Breast epithelium (tissue), 4 donors: ENCODE results near the gene GLDC. TPM values are rescaled to one million over a fixed set of nuclear protein-coding genes. Genes with fewer than 3 reads are reported as not detected.

Source experiments
- DNase-seq, 2 donors: peaks; one replicate each; pipeline ENCODE4 v3.0.0-alpha.2; 2019; ENCODE audit warnings: low spot score in 2 of 2
- H3K27ac ChIP-seq, 2 donors: fragments of 200-600 bp; sonication (generic) in 1 of 2; one replicate each; pipeline ENCODE4 v1.5.1; 2016 to 2019; ENCODE audit warnings: mild to moderate bottlenecking in 1 of 2
- H3K27me3 ChIP-seq, 2 donors: fragments of 200-600 bp; sonication (generic) in 1 of 2; one replicate each; pipeline versions ENCODE4 v1.5.1 to v1.6.0; 2017 to 2019; ENCODE audit warnings: control low read depth in 1 of 2, mild to moderate bottlenecking in 1 of 2
- H3K36me3 ChIP-seq: fragments of 200-600 bp; one replicate; pipeline ENCODE4 v1.5.1; 2019
- H3K4me1 ChIP-seq, 2 donors: fragments of 200-600 bp; sonication (generic); one replicate each; pipeline ENCODE4 v1.5.1; 2016 to 2019; ENCODE audit warnings: control low read depth in 1 of 2
- H3K4me3 ChIP-seq, 3 donors: fragments of 200-600 bp; sonication (generic); 1 replicate in 2 of 3; 2 replicates in 1 of 3; pipeline ENCODE4 v1.5.1; 2016 to 2019; ENCODE audit warnings: mild to moderate bottlenecking in 3 of 3, moderate library complexity in 2 of 3
- H3K9me3 ChIP-seq, 2 donors: fragments of 200-600 bp; sonication (generic) in 1 of 2; one replicate each; pipeline ENCODE4 v1.5.1; 2016 to 2019; ENCODE audit warnings: control low read depth in 1 of 2
- POLR2A ChIP-seq: fragments of 450-650 bp; IDR thresholded peaks from one replicate; pipeline ENCODE4 v1.6.1; 2016; ENCODE audit warnings: antibody characterized with exemption, mild to moderate bottlenecking, moderate library complexity
- POLR2AphosphoS5 ChIP-seq, 3 donors: sonication (generic); formaldehyde crosslinking; IDR thresholded peaks; one replicate each; pipeline ENCODE4 v1.6.1; 2017; ENCODE audit warnings: antibody characterized with exemption in 3 of 3
- intact Hi-C: fragments of 100-400 bp; cut with DNase I; formaldehyde crosslinking; loops from one replicate; pipeline ENCODE4 v1.15.1; 2023; ENCODE audit warnings: low total_unique reads
- total RNA-seq, 3 donors: library from RNA; depleted of rRNA; stranded (reverse); fragments of >200 nt; gene quantifications; one replicate each; pipeline ENCODE4 v1.1.0, GENCODE V29; 2016
- TF ChIP-seq, protein P1 (sequence below), 3 donors: fragments of 450-650 bp; IDR thresholded peaks; one replicate each; pipeline ENCODE4 v1.5.1; 2016 to 2017; ENCODE audit warnings: antibody characterized with exemption in 3 of 3, mild to moderate bottlenecking in 3 of 3, moderate library complexity in 3 of 3

Gene GLDC
- total RNA-seq, 3 donors from 2014 or later, result 0.16 to 2.6 (median 0.66) TPM

GRCh38 chr9:6671416-6671815 is 25.9 kb upstream of the GLDC start:
- no peak overlapping the region for H3K4me3 ChIP-seq
- H3K9me3 ChIP-seq, result no peaks in the 10 kb centered on the region
- intact Hi-C loops, result no loop called here
- H3K27me3 ChIP-seq, result no peaks in the 10 kb centered on the region
- no peaks in the 10 kb centered on the region for H3K4me1 ChIP-seq
- no peak for DNase-seq
- H3K36me3 ChIP-seq, result no peaks in the 10 kb centered on the region
- no peak overlapping the region for H3K27ac ChIP-seq
- TF ChIP-seq POLR2AphosphoS5 (IDR thresholded peaks at IDR 0.05) (no peak), POLR2A (no peak)
- TF ChIP-seq, protein P1, sequence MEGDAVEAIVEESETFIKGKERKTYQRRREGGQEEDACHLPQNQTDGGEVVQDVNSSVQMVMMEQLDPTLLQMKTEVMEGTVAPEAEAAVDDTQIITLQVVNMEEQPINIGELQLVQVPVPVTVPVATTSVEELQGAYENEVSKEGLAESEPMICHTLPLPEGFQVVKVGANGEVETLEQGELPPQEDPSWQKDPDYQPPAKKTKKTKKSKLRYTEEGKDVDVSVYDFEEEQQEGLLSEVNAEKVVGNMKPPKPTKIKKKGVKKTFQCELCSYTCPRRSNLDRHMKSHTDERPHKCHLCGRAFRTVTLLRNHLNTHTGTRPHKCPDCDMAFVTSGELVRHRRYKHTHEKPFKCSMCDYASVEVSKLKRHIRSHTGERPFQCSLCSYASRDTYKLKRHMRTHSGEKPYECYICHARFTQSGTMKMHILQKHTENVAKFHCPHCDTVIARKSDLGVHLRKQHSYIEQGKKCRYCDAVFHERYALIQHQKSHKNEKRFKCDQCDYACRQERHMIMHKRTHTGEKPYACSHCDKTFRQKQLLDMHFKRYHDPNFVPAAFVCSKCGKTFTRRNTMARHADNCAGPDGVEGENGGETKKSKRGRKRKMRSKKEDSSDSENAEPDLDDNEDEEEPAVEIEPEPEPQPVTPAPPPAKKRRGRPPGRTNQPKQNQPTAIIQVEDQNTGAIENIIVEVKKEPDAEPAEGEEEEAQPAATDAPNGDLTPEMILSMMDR (IDR thresholded peaks at IDR 0.05), result no peak

DNA sequence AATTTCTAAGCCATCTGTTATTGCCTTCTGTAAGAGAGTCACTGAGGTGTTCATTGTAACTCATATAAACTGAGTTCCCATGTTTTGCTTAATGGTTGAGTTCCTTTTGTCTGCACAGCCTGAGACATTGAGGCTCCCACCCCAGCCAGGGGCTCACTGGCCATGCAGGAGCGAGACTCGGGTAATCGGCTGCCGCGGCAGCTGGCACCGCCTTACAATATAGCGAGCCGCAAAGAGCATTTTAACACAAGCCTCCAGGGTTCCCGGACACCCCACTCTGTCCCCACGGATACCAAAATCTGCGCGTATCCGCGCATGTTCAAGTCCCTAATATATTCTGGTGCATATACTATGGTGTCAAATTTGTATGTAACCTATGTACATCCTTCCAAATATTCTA is 24.4 kb upstream of the GLDC start:
- Histone ChIP-seq H3K4me3 (no peak overlapping the region), H3K4me1 (no peaks in the 10 kb centered on the region), H3K9me3 (no peaks in the 10 kb centered on the region), H3K36me3 (no peaks in the 10 kb centered on the region), H3K27me3 (no peaks in the 10 kb centered on the region), H3K27ac (no peak overlapping the region)
- intact Hi-C loops, result no loop called here
- no peak for DNase-seq
- TF ChIP-seq POLR2AphosphoS5 (IDR thresholded peaks at IDR 0.05), result no peak
- TF ChIP-seq, protein P1 (IDR thresholded peaks at IDR 0.05), result no peak
- no peak for TF ChIP-seq POLR2A

DNA sequence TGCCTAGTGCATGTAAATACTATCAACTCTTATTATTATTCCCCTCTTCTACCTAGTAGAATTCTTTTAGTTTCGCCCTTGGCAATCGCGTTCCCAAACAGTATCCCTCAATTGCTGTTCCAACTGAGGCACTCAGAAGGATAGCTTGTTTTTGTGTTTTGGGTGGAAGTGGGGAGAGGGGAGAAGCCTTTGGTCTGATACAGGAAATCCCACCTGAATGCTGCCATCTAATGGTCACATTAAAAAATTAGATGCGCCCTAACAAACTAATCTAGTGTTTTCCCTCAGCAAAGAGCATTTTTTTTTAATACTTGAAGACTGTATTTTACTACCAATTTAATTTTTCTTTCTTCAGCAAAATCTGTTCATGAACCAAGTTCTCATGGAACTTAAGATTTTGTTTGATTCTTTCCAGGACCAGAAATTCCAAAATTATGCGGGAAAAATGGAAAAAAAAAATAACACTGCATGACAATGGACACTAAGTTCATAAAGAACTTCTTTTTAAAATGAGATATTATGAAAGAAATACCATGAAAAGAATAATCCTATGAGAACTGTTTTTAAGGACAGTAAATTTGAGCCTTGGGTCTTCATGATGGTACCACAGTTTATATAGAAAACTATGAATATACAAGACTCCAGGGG is 22.2 kb upstream of the GLDC start:
- no peak overlapping the region for H3K4me3 ChIP-seq
- H3K27ac ChIP-seq, result no peak overlapping the region
- H3K9me3 ChIP-seq, result no peaks in the 10 kb centered on the region
- DNase-seq, result no peak
- H3K27me3 ChIP-seq, result no peaks in the 10 kb centered on the region
- H3K4me1 ChIP-seq, result no peaks in the 10 kb centered on the region
- TF ChIP-seq POLR2AphosphoS5 (IDR thresholded peaks at IDR 0.05) (no peak), POLR2A (no peak)
- TF ChIP-seq, protein P1 (IDR thresholded peaks at IDR 0.05), result peak in 1 of 3 donors; percentile 30
- intact Hi-C loops, result no loop called here
- H3K36me3 ChIP-seq, result no peaks in the 10 kb centered on the region

DNA sequence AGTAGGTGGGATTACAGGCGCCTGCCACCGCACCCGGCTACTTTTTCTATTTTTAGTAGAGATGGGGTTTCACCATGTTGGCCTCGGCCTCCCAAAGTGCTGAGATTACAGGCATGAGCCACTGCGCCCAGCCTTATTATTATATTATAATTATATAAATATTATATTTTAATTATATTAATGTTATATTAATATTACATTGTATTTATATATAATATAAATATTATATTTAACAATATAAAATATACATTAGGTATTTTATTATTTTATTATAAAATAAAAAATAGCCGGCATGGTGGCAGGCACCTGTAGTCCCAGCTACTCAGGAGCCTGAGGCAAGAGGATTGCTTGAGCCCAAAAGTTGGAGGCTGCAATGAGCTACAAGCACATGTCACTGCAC is 21.6 kb upstream of the GLDC start:
- H3K36me3 ChIP-seq, result no peaks in the 10 kb centered on the region
- H3K4me1 ChIP-seq, result no peaks in the 10 kb centered on the region
- intact Hi-C loops, result no loop called here
- H3K4me3 ChIP-seq, result no peak overlapping the region
- no peaks in the 10 kb centered on the region for H3K27me3 ChIP-seq
- no peak for DNase-seq
- no peaks in the 10 kb centered on the region for H3K9me3 ChIP-seq
- TF ChIP-seq POLR2AphosphoS5 (IDR thresholded peaks at IDR 0.05) (no peak), POLR2A (no peak)
- TF ChIP-seq, protein P1 (IDR thresholded peaks at IDR 0.05), result no peak
- no peak overlapping the region for H3K27ac ChIP-seq

DNA sequence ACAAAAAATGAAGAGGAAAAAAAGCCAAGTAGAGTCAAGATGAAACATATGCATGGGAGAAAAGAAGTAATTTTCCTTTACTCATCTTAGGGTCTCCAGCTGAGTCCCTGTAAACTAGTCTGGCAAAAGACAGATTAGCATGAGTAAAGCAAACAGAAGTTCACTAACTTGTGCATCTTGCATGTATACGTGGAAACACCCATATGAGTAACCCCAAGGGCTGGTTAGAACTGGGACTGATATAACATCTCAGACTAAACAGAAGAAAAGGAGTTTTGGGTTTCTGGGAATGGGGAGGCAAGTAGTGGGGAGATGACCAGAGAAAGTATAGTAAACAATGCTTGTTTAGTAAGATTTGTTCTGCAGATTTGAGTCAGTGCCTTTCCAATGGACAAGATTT is 20.1 kb upstream of the GLDC start:
- H3K27ac ChIP-seq, result no peak overlapping the region
- intact Hi-C loops, result no loop called here
- H3K4me3 ChIP-seq, result no peak overlapping the region
- no peaks in the 10 kb centered on the region for H3K36me3 ChIP-seq
- no peak for DNase-seq
- H3K4me1 ChIP-seq, result no peaks in the 10 kb centered on the region
- TF ChIP-seq, protein P1 (IDR thresholded peaks at IDR 0.05), result no peak
- TF ChIP-seq POLR2AphosphoS5 (IDR thresholded peaks at IDR 0.05) (no peak), POLR2A (no peak)
- H3K27me3 ChIP-seq, result no peaks in the 10 kb centered on the region
- no peaks in the 10 kb centered on the region for H3K9me3 ChIP-seq
